Hematopoietic multipotent progenitor cell treated with erythropoietin and hydrocortisone succinate and interleukin-3 and kit ligand, for 8 days (in vitro differentiated cells): ENCODE results near the gene SLC37A2.

Source experiments
- DNase-seq: peaks from one replicate; pipeline ENCODE4 v3.0.0-alpha.2; 2015

Gene SLC37A2

DNA sequence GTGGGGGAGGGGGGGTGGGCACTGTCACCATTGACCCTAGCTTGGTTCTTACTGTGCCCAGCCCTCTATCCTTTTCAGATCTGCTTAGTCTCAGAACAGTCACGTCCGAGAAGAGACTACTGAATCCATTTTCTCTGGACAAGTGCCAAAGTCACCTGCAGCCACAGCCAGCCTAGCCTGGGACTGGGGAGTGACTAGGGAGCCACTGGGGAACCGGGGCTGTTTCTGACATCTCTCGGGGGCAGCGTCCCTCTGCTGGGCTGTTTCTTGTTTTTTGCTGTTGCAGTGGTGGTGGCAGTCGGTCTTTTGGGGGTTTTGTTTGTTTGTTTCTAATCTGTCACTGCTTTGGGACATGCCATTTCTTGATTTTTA lies 8.7 kb downstream of the SLC37A2 start:
- no peak for DNase-seq

DNA sequence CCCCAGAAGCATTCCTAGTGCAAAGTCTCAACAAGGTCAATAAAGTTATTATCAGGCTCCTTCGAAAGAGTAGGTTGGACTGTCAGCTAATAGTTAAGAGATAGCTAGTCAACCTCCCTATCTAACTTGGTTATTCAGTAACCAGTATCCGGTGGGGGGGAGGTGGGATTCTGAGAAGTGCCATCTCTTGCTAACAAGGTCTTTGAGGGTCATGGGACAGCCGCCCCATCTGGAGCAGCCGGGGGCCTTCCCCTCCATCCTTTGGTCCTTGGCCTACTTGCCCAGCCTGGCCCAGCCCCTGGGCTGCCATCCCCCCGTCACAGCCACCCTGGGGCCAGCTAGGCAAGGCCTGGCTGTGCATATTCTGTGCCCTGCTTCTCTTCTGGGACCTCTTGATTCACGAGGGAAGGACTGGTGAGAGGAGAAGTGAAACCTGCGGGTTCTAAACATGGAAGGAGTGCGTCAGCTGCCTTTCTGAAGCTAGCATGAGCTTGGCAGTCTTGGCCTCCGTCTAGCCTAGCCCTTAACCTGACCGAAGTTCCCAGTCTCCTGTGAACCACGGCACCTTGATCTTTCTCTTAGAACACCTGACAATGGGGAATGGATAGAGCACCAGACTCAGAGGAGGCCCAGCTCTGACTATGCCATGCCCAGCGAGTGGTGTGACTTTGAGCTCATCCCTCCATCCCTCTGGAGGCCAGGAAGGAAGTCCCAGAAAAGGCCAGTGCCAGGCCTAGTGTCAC lies 9.3 kb downstream of the SLC37A2 start:
- no peak for DNase-seq

DNA sequence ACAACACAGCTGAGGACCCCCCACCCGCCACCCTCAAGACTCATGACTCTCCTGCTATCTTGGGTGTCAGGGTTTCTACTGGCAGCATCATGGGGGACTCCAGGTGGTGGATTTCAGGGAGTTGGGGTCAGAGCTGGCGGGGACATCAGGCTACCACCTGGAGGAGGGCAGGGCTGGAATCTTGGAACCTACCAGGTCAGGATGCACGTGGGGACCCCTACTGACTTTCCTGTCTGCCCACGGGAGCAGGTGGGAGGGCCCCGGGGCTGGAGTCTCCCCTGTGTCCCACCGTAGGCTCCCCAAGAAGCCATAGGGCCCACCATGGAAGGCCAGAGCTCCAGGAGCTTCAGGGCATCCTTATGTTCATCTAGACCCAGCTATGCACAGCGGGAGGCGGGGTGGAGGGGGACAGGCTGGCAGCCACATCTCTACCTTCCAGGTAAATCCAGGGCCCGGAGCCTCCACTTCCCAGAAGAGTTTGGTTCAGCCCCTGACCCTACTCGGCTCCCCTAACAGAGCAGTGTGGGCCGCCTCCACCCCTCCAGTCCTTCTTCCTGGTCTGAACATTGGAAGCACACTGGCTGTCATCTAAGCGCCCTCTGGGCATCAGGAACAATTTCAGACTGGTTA lies 10.0 kb downstream of the SLC37A2 start:
- DNase-seq = no peak

GRCh38 chr11:125073616-125074483 lies 10.7 kb downstream of the SLC37A2 start:
- no peak for DNase-seq

DNA sequence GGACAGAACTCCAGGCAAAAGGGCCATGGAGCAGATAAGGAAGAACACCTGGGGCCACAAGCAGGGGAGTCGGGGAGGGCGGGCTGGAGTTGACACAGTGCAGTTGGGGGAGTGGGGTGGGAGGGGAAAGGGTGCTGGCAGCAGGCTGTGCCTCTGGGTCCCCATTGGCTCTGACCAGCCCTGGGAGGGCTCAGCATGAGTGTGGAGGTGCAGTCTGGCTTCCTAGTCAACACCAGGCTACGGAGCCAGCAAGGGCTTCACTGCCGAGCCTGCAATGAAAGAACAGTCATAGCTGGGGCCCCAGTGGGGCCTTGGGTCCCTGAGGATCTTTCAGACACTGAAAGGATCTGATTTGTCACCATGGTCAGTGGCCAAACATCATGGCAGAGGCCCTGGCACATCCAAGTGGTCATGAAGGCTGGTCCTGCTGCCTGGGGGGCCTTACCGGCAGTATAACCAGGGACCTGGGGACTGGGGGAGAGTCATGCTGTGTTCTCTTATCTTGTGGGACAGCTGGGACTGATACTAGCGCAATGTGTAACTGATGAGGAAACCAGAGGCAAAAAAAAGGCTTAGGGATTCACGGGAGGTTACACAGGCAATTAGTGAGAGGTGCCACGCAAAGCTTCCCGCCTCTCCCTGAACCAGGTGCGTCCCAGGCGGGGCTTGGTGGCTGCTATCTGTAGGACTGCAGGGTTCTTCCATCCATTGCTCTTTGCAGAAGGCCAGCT lies 11.6 kb downstream of the SLC37A2 start:
- no peak for DNase-seq

GRCh38 chr11:125075242-125075625 lies 12.1 kb downstream of the SLC37A2 start:
- no peak for DNase-seq

- DNase-seq = no peak
Observed at GRCh38 chr11:125075900-125076317, 12.8 kb downstream of the SLC37A2 start.

GRCh38 chr11:125076378-125076945 lies 13.4 kb downstream of the SLC37A2 start:
- no peak for DNase-seq

- DNase-seq = no peak
Observed at GRCh38 chr11:125078016-125078415, 14.9 kb downstream of the SLC37A2 start.

GRCh38 chr11:125078516-125079140 lies 15.5 kb downstream of the SLC37A2 start:
- no peak for DNase-seq

- no peak for DNase-seq
Observed at GRCh38 chr11:125079151-125079877, 16.2 kb downstream of the SLC37A2 start.

DNA sequence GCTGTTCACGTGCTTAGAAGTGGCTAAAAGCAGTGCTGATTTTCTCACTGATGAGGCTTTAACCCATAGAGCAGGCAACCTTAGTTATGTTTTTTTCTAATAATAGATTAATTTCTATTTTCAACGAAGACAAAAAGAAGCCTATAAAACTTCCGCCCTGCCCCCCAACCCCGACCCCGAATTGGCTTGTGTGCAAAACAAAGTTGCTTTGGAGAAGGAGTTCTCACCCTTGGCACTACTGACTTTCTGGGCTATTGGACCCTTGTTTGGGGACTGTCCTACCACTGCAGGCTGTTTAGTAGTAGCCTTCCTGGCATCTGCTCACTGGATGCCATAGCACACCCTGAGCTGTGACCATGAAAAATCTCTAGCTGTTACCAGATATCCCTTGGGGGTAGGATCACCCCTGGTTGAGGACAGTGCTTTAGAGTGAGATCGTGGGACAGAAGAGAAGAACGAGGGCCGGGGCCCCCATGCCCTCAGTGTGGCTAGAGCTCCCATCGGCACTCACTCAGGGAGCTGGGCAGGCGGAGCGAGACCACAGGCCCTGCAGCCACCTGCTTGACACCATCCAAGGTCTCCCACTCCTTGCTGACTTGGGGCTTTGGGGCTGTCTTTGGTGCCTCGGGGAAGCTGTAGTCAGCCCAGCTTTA lies 16.9 kb downstream of the SLC37A2 start:
- no peak for DNase-seq

DNA sequence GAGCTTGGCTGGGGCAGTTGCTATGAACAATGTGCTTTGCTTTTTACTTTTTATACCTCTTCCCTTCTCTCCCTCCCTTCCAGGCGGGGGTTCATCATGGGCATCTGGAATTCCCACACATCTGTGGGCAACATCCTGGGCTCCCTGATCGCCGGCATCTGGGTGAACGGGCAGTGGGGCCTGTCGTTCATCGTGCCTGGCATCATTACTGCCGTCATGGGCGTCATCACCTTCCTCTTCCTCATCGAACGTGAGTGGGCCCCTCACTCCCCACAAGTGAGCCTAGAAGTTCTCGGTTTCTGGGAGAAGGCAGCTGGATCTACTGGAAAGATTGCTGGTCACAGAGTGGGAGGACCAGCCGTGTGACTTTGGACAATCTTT lies 17.4 kb downstream of the SLC37A2 start:
- DNase-seq = no peak

DNA sequence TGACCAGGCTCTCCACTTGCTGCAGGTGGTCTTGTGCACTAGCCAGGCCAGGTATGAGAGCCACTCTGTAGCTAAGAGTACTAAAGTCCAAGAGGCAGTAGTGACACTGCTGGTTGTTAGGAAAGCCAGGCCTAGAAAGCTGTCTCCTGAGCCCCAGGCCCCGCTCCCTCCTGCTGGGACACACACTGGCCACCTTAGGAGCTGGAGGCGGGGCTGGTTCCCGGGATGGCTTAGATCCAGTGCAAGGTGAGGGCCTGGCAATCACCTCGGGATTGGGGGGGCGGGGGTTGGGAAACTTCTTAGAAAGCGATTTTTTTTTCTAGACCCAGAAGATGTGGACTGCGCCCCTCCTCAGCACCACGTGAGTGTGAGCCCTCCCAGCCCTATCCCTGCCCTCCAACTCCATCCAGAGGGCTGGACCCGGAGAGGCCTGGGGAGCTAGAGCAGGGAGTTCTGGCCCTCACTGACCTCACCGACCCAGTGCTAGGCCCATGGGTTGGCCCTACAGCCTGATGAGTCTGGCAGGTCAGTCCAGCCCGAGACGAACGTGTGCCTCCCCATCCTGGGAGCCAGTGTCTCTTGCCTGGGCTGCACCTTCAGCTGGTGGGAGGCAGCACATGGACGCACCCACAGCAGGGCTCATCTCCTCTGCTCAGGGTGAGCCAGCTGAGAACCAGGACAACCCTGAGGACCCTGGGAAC lies 18.1 kb downstream of the SLC37A2 start:
- no peak for DNase-seq

DNA sequence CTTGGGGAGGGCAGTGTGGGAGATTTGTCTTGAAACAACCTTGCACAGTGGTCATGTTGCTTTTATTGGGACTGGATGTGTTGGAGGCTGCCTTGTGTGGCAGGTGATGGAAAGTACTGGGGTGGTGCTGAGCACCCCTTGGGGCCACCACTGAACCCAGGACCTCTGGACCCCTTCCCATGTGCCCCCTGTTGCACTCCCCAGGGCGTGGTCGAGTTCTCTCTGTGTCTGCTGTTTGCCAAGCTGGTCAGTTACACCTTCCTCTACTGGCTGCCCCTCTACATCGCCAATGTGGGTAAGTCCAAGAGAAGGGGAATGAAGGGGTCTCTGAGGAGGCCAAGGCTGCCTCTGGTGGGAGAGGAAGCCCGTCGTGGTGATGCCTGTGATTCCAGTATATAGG lies 18.9 kb downstream of the SLC37A2 start:
- no peak for DNase-seq

GRCh38 chr11:125082611-125083311 lies 19.7 kb downstream of the SLC37A2 start:
- DNase-seq = no peak

GRCh38 chr11:125083312-125084056 lies 20.4 kb downstream of the SLC37A2 start:
- DNase-seq = no peak

DNA sequence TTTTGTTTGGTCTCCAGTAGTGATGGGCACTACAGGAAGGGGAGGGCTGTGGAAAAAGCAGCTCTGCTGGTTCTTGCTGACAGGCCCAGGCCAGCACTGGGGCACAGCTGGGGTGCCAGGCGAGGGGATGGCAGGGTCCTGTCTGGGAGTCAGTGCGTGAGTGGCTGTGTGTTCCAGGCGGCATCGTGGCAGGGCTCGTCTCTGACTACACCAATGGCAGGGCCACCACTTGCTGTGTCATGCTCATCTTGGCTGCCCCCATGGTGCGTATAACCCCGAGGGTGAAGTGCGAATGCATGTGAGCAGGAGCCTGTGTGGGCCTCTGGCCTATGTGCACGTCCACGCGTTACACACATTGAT lies 20.9 kb downstream of the SLC37A2 start:
- DNase-seq = no peak

DNA sequence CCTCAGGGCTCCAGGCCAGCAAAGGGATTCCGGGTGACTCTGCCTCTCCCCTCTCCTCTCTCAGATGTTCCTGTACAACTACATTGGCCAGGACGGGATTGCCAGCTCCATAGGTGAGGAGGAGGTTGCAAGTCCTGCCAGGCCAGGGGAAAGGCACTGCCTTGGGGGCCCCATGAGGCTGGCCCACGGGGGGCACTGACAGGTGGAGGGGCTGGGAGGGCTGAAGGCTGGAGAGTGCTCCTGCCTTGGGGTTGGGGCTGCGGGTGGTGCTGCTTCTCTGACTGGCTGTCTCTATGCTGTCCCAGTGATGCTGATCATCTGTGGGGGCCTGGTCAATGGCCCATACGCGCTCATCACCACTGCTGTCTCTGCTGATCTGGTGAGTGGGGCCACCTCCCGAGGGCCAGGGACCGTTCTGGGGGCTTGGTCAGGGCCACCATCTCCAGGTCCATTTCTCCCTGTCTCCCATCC lies 21.7 kb downstream of the SLC37A2 start:
- no peak for DNase-seq
